SJCRH30 (cell line): Measurements from ENCODE around the gene PSMB8. TPM values are rescaled to one million over a fixed set of nuclear protein-coding genes. Genes with fewer than 3 reads are reported as not detected.

Experiments
- DNase-seq, 2 experiments: peaks; one replicate each; pipeline ENCODE4 v3.0.0-alpha.2; 2015 to 2020
- H3K27ac ChIP-seq: fragments of 250-450 bp; sonication (Bioruptor Pico); 2 replicates; pipeline ENCODE4 v1.5.1; 2020; ENCODE audit warnings: mild to moderate bottlenecking, moderate library complexity
- H3K27me3 ChIP-seq: fragments of 250-450 bp; sonication (Bioruptor Pico); 2 replicates; pipeline ENCODE4 v1.5.1; 2020; ENCODE audit warnings: mild to moderate bottlenecking, moderate library complexity
- H3K36me3 ChIP-seq: fragments of 250-450 bp; sonication (Bioruptor Pico); 2 replicates; pipeline ENCODE4 v1.5.1; 2020; ENCODE audit warnings: mild to moderate bottlenecking, moderate library complexity
- H3K4me1 ChIP-seq: fragments of 250-450 bp; sonication (Bioruptor Pico); 2 replicates; pipeline ENCODE4 v1.5.1; 2020; ENCODE audit warnings: mild to moderate bottlenecking, moderate library complexity
- H3K4me3 ChIP-seq: fragments of 250-450 bp; sonication (Bioruptor Pico); 2 replicates; pipeline ENCODE4 v1.5.1; 2020; ENCODE audit warnings: mild to moderate bottlenecking, moderate library complexity
- H3K9me3 ChIP-seq: fragments of 250-450 bp; sonication (Bioruptor Pico); replicated peaks from 2 replicates; pipeline ENCODE4 v1.5.1; 2020; ENCODE audit warnings: mild to moderate bottlenecking, moderate library complexity
- total RNA-seq: library from RNA; depleted of rRNA; stranded (reverse); fragments of >200 nt; shearing (Covaris generic); gene quantifications from 2 replicates; pipeline ENCODE4 v1.2.3, GENCODE V29; 2014

PSMB8 gene
- total RNA-seq, 1 experiment from 2014 or later: 0.18 TPM

DNA sequence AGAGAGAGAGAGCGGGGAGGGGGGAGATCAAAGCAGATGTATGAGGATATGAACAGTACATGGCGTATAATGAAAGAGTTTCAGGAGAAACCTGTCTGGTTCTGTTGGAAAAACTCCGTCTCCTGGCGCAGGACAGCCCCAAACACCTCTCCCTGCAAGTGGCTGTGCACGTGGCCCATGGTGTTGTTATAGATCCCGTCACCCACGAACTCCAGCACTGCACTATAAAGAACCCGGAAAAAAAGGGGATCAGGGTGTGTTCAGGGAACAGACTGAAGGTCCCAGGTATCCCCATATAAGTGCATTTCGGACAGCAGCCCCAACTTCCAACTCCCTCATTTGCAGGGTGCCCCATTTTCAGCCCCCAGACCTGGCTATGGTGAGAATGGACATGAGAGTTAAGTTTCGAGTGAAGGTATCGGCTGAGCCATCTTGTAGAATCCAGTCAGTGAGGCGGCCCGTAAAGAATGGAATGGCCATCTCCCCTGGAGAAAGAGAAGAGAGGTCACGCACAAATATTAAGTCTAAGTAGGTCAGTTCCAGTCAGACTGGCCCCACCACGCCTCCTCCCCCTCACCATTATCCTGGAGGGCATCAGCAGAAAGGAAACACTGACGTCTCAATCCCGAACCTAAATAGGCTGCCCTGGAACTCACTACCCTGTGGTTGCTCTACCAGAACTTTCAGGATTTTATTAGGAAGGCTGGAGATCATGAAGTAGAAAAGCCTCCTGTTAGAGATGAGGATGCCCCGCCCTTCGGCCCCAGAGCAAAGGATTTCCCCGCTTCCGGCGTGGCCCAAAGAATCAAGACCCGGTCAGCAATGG lies 8.4 kb upstream of the PSMB8 start:
- no peak overlapping the region for H3K4me3 ChIP-seq
- H3K27ac ChIP-seq: no peak overlapping the region
- no peaks in the 10 kb centered on the region for H3K9me3 ChIP-seq
- peaks cover 2% of the 10 kb centered on the region; the same call in 1 of the 2 replicates for H3K4me1 ChIP-seq
- no peak for DNase-seq
- no peaks in the 10 kb centered on the region for H3K36me3 ChIP-seq
- H3K27me3 ChIP-seq: peaks cover 17% of the 10 kb centered on the region

DNA sequence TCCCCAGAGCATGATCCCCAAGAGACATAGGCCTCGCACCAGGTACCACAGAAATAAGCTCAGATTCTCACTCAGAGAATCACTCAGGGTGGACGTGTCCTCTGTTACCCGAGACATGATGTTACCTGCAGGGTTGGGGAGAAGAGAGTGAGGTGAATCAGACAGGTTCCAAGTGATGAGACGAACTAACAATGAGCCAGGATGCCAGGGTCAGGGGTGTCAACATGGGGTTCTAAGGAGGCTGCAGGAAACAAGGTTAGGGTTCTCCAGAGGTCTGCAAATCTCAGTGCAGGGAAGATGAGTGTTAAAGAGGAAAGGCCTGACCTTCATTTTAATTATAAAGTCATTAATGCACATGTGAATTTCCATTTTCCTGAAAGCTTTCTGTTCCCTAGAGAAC lies 7.2 kb upstream of the PSMB8 start:
- Histone ChIP-seq H3K9me3 (no peaks in the 10 kb centered on the region), H3K27me3 (peaks cover 17% of the 10 kb centered on the region), H3K36me3 (no peaks in the 10 kb centered on the region), H3K4me1 (peaks cover 2% of the 10 kb centered on the region; the same call in 1 of the 2 replicates), H3K4me3 (no peak overlapping the region), H3K27ac (no peak overlapping the region)
- no peak for DNase-seq

DNA sequence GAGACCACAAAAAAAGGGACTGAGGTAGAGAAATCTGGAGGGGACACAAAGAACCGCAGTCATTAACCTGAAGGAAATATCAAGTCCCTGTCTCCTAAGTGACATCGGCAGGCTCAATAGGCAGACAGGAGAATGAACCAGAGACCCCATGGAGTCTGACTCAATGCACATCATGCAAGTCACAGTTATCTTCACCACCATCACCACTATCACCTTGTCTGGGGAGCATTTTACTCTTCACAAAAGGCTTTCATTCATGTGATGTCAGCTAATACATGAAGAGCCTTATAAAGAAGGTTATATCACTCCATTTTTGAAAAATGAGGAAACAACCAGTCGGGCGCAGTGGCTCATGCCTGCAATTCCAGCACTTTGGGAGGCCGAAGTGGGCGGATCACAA lies 5.3 kb upstream of the PSMB8 start:
- Histone ChIP-seq H3K36me3 (no peaks in the 10 kb centered on the region), H3K27ac (no peak overlapping the region)
- no peak for DNase-seq

DNA sequence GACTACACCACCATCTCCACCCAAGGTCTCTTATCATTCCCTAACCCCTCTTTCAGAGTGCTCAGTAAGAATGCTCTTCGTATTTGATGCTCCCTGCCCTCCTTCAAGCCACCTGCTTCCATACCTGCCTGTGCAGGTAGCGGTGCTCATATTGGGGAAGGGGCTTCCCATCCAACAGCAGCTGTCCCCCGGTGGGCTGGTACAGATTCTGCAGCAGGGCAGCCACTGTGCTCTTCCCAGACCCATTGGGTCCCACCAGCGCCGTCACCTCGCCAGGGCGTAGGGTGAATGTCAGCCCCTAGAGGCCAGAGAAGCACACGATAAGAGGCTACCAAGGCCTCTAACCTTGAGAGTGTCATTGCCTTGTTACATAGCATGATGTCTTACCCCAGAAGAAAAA lies 3.9 kb upstream of the PSMB8 start:
- Histone ChIP-seq H3K4me3 (no peak overlapping the region), H3K27me3 (peaks cover 19% of the 10 kb centered on the region), H3K4me1 (no peaks in the 10 kb centered on the region), H3K9me3 (no peaks in the 10 kb centered on the region), H3K27ac (no peak overlapping the region), H3K36me3 (no peaks in the 10 kb centered on the region)
- DNase-seq: no peak

More for the DNA sequence above, 5.3 kb upstream of the PSMB8 start:
- Histone ChIP-seq H3K4me1 (peaks cover 2% of the 10 kb centered on the region; the same call in 1 of the 2 replicates), H3K4me3 (no peak overlapping the region), H3K27me3 (peaks cover 19% of the 10 kb centered on the region), H3K9me3 (no peaks in the 10 kb centered on the region)

DNA sequence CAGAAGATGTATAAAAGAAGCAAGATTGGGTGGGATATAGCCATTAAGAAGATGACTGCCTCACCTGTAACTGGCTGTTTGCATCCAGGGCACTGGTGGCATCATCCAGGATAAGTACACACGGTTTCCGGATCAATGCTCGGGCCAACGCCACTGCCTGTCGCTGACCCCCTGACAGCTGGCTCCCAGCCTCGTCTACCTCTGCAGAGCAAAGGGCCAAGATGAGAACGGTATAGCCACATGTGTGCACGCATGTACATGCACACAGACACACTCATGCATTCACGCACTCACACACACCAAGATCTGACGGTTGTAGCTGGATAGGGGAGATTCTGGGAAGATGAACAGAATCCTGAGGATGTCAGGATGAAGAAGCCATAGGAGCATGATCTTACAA lies 3.2 kb upstream of the PSMB8 start:
- H3K27me3 ChIP-seq: peaks cover 20% of the 10 kb centered on the region
- no peak overlapping the region for H3K4me3 ChIP-seq
- no peaks in the 10 kb centered on the region for H3K4me1 ChIP-seq
- no peaks in the 10 kb centered on the region for H3K9me3 ChIP-seq
- no peak for DNase-seq
- H3K36me3 ChIP-seq: no peaks in the 10 kb centered on the region
- H3K27ac ChIP-seq: no peak overlapping the region

DNA sequence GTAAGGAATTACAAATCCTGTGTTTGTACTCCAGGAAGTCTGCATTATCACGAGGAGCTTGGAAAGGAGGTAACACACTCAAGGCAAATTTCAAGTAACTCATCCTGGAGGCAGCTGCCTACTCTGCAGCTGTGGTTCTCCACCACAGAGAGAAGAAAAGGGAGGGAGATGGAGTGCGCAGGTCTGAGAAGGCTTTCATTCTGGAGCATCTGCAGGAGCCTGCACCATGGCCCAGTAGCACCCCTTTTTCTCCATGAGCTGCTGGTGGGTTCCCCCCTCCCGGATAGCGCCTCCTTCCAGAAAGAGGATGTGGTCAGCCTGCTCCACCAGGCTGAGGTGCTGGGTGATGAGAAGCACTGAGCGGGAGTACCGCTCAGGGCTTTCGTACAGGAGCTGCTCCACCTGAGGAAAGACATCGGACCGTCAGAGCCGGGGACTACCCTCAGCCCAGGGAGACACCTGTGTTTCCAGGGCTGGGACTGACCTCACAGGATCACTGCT lies 1.6 kb upstream of the PSMB8 start:
- no peaks in the 10 kb centered on the region for H3K4me1 ChIP-seq
- H3K27ac ChIP-seq: no peak overlapping the region
- no peak overlapping the region for H3K4me3 ChIP-seq
- H3K36me3 ChIP-seq: no peaks in the 10 kb centered on the region
- H3K9me3 ChIP-seq: no peaks in the 10 kb centered on the region
- H3K27me3 ChIP-seq: peaks cover 23% of the 10 kb centered on the region
- DNase-seq: no peak

DNA sequence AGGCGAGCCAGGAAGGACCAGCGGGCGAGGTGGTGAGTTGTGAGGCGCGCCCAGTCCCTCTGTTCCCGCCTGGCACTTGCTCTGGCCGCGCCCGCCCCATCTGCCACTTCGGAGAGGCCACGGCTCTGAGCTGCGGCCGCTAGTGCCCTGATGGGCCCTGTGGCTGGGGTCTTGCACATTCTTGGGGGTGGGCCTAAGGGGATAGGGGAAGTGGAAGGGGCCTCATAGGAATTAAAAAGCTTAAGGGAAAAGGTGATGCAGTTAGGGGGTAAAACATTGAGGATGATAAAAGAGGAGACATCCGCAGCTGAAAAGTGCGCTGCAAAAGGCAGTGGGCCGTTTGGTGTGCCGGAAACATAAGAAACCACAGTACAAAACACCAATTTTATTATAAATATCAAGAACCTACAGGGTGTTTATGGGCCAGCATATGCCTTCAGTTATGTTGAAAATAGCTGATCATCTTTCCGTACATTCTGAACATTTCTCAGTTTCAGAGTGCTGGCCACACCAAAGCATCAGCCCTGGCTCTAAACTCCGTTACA lies 1.1 kb upstream of the PSMB8 start:
- H3K27ac ChIP-seq: no peak overlapping the region
- no peak for DNase-seq
- no peaks in the 10 kb centered on the region for H3K4me1 ChIP-seq
- H3K27me3 ChIP-seq: peaks cover 22% of the 10 kb centered on the region
- no peaks in the 10 kb centered on the region for H3K9me3 ChIP-seq
- H3K36me3 ChIP-seq: no peaks in the 10 kb centered on the region
- H3K4me3 ChIP-seq: no peak overlapping the region

DNA sequence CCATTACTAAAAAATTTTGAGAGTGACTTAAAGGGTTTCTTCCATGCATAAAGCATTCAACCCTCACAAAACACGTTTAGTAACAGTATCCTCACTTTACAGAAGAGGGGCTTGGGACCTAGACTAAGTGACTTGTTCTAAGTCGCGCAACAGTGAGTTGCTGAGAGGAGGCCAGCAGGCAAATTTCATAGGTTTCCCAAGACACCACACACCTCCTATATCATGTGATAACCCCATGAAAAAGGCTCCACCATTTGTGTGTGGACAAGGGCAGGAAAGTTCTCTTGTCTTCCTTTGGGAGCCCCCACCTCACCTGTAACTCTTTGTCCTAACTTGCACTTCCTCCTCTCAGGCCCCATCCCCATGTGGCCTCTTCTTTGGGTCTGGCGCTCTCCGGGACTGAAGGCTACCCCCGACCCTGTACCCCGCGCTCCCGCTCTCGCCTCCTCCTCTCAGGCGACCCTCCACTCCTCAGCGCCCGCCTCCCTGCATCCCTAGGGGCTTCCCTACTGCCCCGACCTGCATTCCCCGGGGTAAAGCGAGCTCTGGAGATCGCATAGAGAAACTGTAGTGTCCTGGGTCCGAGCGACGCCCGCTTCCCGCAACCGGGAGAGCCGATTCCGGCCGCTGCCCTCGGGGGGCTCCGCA lies 392 bp downstream of the PSMB8 start:
- no peak overlapping the region for H3K27ac ChIP-seq
- H3K4me3 ChIP-seq: peak overlapping the region; percentile 28
- no peaks in the 10 kb centered on the region for H3K4me1 ChIP-seq
- H3K9me3 ChIP-seq: no peaks in the 10 kb centered on the region
- peaks cover 22% of the 10 kb centered on the region for H3K27me3 ChIP-seq
- no peaks in the 10 kb centered on the region for H3K36me3 ChIP-seq
- no peak for DNase-seq

DNA sequence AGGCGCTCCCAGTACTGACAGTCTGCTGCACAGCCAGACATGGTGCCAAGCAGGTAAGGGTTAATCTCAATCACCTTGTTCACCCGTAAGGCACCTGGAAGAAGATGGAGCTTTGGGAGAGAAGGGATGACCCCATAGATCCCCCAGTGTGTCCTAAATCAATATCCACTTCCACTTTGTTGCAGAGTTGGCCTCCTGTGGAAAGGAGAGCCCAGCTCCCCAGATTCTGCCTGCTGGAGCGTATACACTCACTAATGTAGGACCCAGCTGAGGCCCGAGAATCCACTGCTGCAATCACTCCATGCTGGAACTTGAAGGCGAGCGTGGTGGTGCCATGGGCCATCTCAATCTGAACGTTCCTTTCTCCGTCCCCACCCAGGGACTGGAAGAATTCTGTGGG lies 1.2 kb downstream of the PSMB8 start:
- H3K36me3 ChIP-seq: no peaks in the 10 kb centered on the region
- DNase-seq: no peak
- H3K27ac ChIP-seq: no peak overlapping the region
- no peaks in the 10 kb centered on the region for H3K9me3 ChIP-seq
- H3K27me3 ChIP-seq: peaks cover 22% of the 10 kb centered on the region
- no peak overlapping the region for H3K4me3 ChIP-seq
- H3K4me1 ChIP-seq: no peaks in the 10 kb centered on the region

DNA sequence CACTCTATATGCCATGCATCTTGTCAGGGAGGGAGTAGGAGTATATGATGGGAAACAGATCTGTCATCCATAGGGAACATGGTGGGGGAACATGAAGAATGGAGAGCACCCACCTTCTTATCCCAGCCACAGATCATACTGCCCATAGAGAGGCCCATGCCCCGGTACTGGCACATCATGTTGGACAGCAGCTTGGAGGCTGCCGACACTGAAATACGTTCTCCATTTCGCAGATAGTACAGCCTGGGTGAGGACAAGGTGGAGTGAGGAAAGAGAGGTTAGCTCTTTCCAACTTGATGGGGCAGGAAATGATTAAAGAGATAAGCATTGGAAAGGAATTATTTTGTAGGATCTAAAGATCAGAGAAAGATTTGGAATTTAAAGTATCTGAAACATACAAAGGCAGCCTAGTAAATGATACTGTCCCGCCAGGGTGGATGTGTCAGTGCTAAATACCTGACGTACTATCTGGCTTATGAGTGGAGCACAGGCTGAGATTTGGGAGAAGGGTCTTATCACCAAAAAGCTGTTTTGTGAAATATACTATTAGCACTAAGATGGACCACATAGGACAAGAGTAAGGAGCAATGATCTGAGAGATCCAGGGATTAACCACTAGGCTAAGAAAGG lies 1.7 kb downstream of the PSMB8 start:
- H3K4me1 ChIP-seq: no peaks in the 10 kb centered on the region
- no peak overlapping the region for H3K27ac ChIP-seq
- DNase-seq: no peak
- H3K27me3 ChIP-seq: peaks cover 22% of the 10 kb centered on the region
- H3K4me3 ChIP-seq: no peak overlapping the region
- no peaks in the 10 kb centered on the region for H3K9me3 ChIP-seq
- H3K36me3 ChIP-seq: no peaks in the 10 kb centered on the region

DNA sequence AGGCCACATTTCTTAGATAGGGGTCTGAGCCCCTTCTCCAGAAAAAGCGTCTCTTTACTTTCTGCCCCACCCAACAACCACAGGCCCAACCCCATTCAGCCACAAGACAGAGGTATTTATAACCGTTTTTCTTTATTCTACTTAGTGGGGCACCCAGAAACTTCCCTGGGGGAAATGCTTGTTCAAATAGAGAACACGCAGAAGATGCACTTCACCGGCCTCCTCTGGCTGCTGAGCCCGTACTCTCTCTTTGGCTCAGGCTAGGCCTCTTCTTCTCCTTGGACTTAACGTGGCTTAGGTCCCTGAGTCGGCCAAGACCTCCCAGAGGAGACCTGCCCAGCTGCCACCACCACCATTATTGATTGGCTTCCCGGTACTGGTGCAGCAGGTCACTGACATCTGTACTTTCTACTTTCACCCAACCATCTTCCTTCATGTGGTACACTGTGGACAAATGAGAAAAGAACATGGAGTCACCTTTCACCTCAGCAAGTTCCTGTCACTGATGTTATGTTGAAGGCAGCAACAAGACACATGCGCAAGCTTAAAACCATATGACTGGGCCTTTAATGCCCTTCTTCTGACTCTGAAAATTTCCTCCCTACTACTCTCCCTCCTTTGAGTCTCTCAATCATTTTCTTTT lies 3.1 kb downstream of the PSMB8 start:
- Histone ChIP-seq H3K4me1 (no peaks in the 10 kb centered on the region), H3K27me3 (peaks cover 22% of the 10 kb centered on the region), H3K27ac (no peak overlapping the region), H3K9me3 (no peaks in the 10 kb centered on the region), H3K4me3 (no peak overlapping the region), H3K36me3 (no peaks in the 10 kb centered on the region)
- DNase-seq: no peak

DNA sequence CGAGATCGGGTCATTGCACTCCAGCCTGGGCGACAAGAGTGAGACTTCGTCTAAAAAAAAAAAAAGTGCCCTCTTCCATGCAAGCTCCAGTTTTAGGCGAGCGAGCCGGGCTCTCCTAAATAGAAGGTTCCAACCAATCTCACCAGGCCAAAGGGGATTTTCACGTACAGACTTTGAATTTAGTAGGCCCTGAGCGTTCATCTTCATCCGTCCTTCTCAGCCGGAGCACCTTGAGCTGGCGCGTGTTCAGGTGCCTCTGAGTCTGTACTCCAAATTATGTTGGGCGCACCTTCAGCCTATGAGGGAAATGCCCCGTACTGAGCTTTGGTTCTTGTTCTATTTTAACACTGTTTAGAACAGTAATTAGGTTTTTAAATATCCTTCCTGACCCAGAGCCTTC lies 4.5 kb downstream of the PSMB8 start:
- no peak overlapping the region for H3K4me3 ChIP-seq
- H3K27ac ChIP-seq: no peak overlapping the region
- H3K36me3 ChIP-seq: no peaks in the 10 kb centered on the region

DNA sequence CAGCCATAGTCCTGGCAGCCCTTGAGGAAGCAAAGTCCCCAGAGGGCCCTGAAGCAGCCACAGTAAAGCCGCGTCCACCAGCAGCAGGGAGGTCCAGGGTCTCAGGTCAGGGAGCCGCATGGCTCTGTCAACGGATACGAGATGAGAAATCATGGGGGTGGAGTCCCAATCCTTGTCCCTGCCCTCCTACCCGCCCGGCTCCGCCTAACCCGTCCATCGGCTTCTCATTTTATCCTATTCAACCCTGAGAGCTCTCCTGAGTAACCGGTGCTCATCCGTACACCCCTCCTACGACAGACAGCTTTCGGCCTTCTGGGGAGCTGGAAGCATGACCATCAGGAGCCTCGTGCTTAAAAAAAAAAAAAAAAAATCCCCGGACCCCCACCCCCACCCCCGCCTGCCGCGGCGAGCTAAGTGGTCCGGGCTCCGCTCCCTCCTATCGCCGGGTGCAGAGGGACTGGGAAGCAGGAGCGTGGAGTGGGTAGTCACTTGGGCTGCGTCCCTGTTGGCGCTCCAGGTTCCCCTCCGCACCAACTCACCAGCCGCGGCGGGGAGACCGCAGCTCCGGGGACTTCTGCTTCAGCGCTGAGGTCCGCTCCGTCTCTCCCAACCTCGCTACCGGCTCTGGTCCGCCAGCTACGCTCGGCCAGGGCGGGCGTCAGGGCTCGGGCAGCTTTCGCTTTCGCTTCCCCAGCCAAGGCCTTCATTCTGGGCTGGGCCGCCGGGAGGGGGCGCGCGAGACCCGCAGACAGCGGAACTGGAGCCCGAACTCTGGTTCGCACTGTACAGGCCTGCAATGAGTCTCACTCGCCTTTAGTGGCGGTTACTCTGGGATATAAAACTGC lies 5.5 kb downstream of the PSMB8 start, which contains the start of gene TAP2:
Gene TAP2, minus strand, starts transcription at position 626 of the 845 bp plus-strand sequence. Its CDS starts 506 bp downstream, at position 120.
- 0 out of 2 replicates have a peak, but pooled peaks cover 7% of the 10 kb centered on the region for H3K36me3 ChIP-seq
- H3K4me3 ChIP-seq: peak within 1 kb of the TSS; percentile 72
- H3K27me3 ChIP-seq: peaks cover 19% of the 10 kb centered on the region
- H3K9me3 ChIP-seq: no peaks in the 10 kb centered on the region
- H3K4me1 ChIP-seq: no peaks in the 10 kb centered on the region
- DNase-seq: peak; percentile 91 to 94
- peak within 1 kb of the TSS; percentile 62 for H3K27ac ChIP-seq

More for the DNA sequence above, 4.5 kb downstream of the PSMB8 start:
- H3K27me3 ChIP-seq: peaks cover 19% of the 10 kb centered on the region
- H3K4me1 ChIP-seq: no peaks in the 10 kb centered on the region
- DNase-seq: no peak
- no peaks in the 10 kb centered on the region for H3K9me3 ChIP-seq
